Rectal smooth muscle tissue (tissue), 1 donor: ENCODE measurements around the gene CIT.

Experiments
- H3K27ac ChIP-seq: one replicate; pipeline ENCODE4 v1.7.0; 2013; ENCODE audit warnings: low read depth, low read length, inconsistent platforms
- H3K27me3 ChIP-seq: one replicate; pipeline ENCODE4 v1.7.0; 2013; ENCODE audit warnings: low read length; ENCODE audit not compliant: control insufficient read depth, insufficient read depth
- H3K36me3 ChIP-seq: one replicate; pipeline ENCODE4 v1.7.0; 2013; ENCODE audit warnings: low read length; ENCODE audit not compliant: control insufficient read depth, insufficient read depth
- H3K4me1 ChIP-seq: one replicate; pipeline ENCODE4 v1.7.0; 2013; ENCODE audit warnings: low read length; ENCODE audit not compliant: control insufficient read depth, insufficient read depth
- H3K4me3 ChIP-seq: one replicate; pipeline ENCODE4 v1.7.0; 2013; ENCODE audit warnings: low read length
- H3K9ac ChIP-seq: one replicate; pipeline ENCODE4 v1.7.0; 2013; ENCODE audit warnings: low read length

Gene CIT

GRCh38 chr12:119748497-119748896, 128.6 kb downstream of the CIT start:
- Histone ChIP-seq H3K9ac (no peak overlapping the region), H3K27ac (no peak overlapping the region), H3K36me3 (no peaks in the 10 kb centered on the region), H3K27me3 (no peaks in the 10 kb centered on the region), H3K4me3 (no peak overlapping the region), H3K4me1 (no peaks in the 10 kb centered on the region)

GRCh38 chr12:119746169-119746568, 131.0 kb downstream of the CIT start:
- H3K4me3 ChIP-seq = no peak overlapping the region
- no peak overlapping the region for H3K27ac ChIP-seq

GRCh38 chr12:119744900-119745606, 132.1 kb downstream of the CIT start:
- Histone ChIP-seq H3K27me3 (no peaks in the 10 kb centered on the region), H3K4me3 (no peak overlapping the region), H3K9ac (no peak overlapping the region), H3K36me3 (no peaks in the 10 kb centered on the region), H3K27ac (no peak overlapping the region), H3K4me1 (no peaks in the 10 kb centered on the region)

More at GRCh38 chr12:119746169-119746568, 131.0 kb downstream of the CIT start:
- Histone ChIP-seq H3K4me1 (no peaks in the 10 kb centered on the region), H3K9ac (no peak overlapping the region), H3K36me3 (no peaks in the 10 kb centered on the region), H3K27me3 (no peaks in the 10 kb centered on the region)

- Histone ChIP-seq H3K27ac (no peak overlapping the region), H3K9ac (no peak overlapping the region), H3K27me3 (no peaks in the 10 kb centered on the region)
Measured at GRCh38 chr12:119742700-119743099, 134.4 kb downstream of the CIT start.

GRCh38 chr12:119740830-119741229, 136.3 kb downstream of the CIT start:
- H3K36me3 ChIP-seq = no peaks in the 10 kb centered on the region
- H3K27ac ChIP-seq = no peak overlapping the region
- no peak overlapping the region for H3K9ac ChIP-seq
- no peaks in the 10 kb centered on the region for H3K27me3 ChIP-seq
- H3K4me3 ChIP-seq = no peak overlapping the region
- H3K4me1 ChIP-seq = no peaks in the 10 kb centered on the region

More at GRCh38 chr12:119742700-119743099, 134.4 kb downstream of the CIT start:
- no peaks in the 10 kb centered on the region for H3K4me1 ChIP-seq
- H3K36me3 ChIP-seq = no peaks in the 10 kb centered on the region
- H3K4me3 ChIP-seq = no peak overlapping the region

GRCh38 chr12:119735079-119735478, 142.0 kb downstream of the CIT start:
- Histone ChIP-seq H3K9ac (no peak overlapping the region), H3K36me3 (no peaks in the 10 kb centered on the region), H3K4me3 (no peak overlapping the region), H3K27me3 (no peaks in the 10 kb centered on the region), H3K4me1 (no peaks in the 10 kb centered on the region), H3K27ac (no peak overlapping the region)

GRCh38 chr12:119730381-119730780, 146.7 kb downstream of the CIT start:
- Histone ChIP-seq H3K4me1 (no peaks in the 10 kb centered on the region), H3K36me3 (no peaks in the 10 kb centered on the region), H3K27me3 (no peaks in the 10 kb centered on the region), H3K4me3 (no peak overlapping the region), H3K27ac (no peak overlapping the region), H3K9ac (no peak overlapping the region)

GRCh38 chr12:119729871-119730270, 147.2 kb downstream of the CIT start:
- Histone ChIP-seq H3K27me3 (no peaks in the 10 kb centered on the region), H3K27ac (no peak overlapping the region), H3K36me3 (no peaks in the 10 kb centered on the region), H3K9ac (no peak overlapping the region), H3K4me1 (no peaks in the 10 kb centered on the region), H3K4me3 (no peak overlapping the region)

- no peaks in the 10 kb centered on the region for H3K4me1 ChIP-seq
- no peaks in the 10 kb centered on the region for H3K36me3 ChIP-seq
- no peaks in the 10 kb centered on the region for H3K27me3 ChIP-seq
- H3K27ac ChIP-seq = no peak overlapping the region
- no peak overlapping the region for H3K9ac ChIP-seq
- H3K4me3 ChIP-seq = no peak overlapping the region
Measured at GRCh38 chr12:119728444-119728745, 148.7 kb downstream of the CIT start.

- Histone ChIP-seq H3K27me3 (no peaks in the 10 kb centered on the region), H3K4me1 (no peaks in the 10 kb centered on the region), H3K36me3 (no peaks in the 10 kb centered on the region), H3K9ac (no peak overlapping the region), H3K27ac (no peak overlapping the region), H3K4me3 (no peak overlapping the region)
Measured at GRCh38 chr12:119727600-119728443, 149.3 kb downstream of the CIT start.

GRCh38 chr12:119725523-119725922, 151.6 kb downstream of the CIT start:
- Histone ChIP-seq H3K36me3 (no peaks in the 10 kb centered on the region), H3K4me1 (no peaks in the 10 kb centered on the region), H3K27ac (no peak overlapping the region), H3K9ac (no peak overlapping the region), H3K27me3 (no peaks in the 10 kb centered on the region), H3K4me3 (no peak overlapping the region)

- H3K4me1 ChIP-seq = no peaks in the 10 kb centered on the region
- H3K27ac ChIP-seq = no peak overlapping the region
- H3K27me3 ChIP-seq = no peaks in the 10 kb centered on the region
- H3K9ac ChIP-seq = no peak overlapping the region
- H3K36me3 ChIP-seq = no peaks in the 10 kb centered on the region
- H3K4me3 ChIP-seq = no peak overlapping the region
Measured at GRCh38 chr12:119721306-119721705, 155.8 kb downstream of the CIT start.

- Histone ChIP-seq H3K36me3 (no peaks in the 10 kb centered on the region), H3K4me3 (no peak overlapping the region), H3K4me1 (no peaks in the 10 kb centered on the region), H3K27me3 (no peaks in the 10 kb centered on the region), H3K27ac (no peak overlapping the region), H3K9ac (no peak overlapping the region)
Measured at GRCh38 chr12:119720349-119720748, 156.8 kb downstream of the CIT start.
